MM.1S (cell line): ENCODE measurements around the gene SYT10.

Experiments
- CTCF ChIP-seq: fragments of 300-600 bp; sonication (generic); IDR thresholded peaks from 2 replicates; pipeline ENCODE4 v1.5.1; 2016; ENCODE audit warnings: antibody characterized with exemption, low read length, mixed read lengths
- EZH2 ChIP-seq: fragments of 300-600 bp; sonication (generic); optimal IDR thresholded peaks from 2 replicates; pipeline ENCODE3; 2017; ENCODE audit warnings: low read depth, mild to moderate bottlenecking, antibody characterized with exemption, low read length, mixed read lengths
- EZH2phosphoT487 ChIP-seq: fragments of 300-600 bp; sonication (generic); IDR thresholded peaks from 2 replicates; pipeline ENCODE4 v1.6.1; 2018; ENCODE audit warnings: antibody characterized with exemption, low read length

DNA sequence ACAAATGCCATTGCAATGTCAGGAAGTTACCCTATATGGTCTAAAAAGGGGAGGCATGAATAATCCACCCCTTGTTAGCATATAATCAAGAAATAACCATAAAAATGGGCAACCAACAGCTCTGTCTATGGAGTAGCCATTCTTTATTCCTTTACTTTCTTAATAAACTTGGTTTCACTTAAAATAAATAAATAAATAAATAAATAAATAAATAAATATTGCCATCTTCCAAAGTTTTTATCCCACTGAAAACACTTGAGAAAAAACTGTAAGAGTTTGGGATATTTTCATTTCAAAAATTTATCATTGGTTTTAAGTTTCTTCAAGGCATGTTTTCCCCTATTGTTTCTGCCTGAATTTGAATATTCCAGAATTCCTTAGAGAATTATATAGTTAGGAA, 89.8 kb downstream of the SYT10 start:
- no peak for TF ChIP-seq CTCF
- TF ChIP-seq EZH2: no peak
- no peak for TF ChIP-seq EZH2phosphoT487
